B cell (primary cell): ENCODE results near the gene LRRC15. TPM values are rescaled to one million over a fixed set of nuclear protein-coding genes. Genes with fewer than 3 reads are reported as not detected.

ENCODE experiments used
- ATAC-seq: fragments of 200-7000 bp; cut with Tn5 transposase; one replicate; pipeline ENCODE4 v1.10.0; 2021; ENCODE audit warnings: low read depth, mild to moderate bottlenecking, moderate number of reproducible peaks, moderate library complexity
- CTCF ChIA-PET: fragments of 350-600 bp; sonication (Branson Sonifier 250); formaldehyde crosslinking; loops from one replicate; lab custom pipeline; 2021; ENCODE audit warnings: antibody characterized with exemption, inconsistent platforms; lab: Charles Lee
- POLR2A ChIA-PET: fragments of 350-600 bp; sonication (Branson Sonifier 250); formaldehyde crosslinking; loops from one replicate; lab custom pipeline; 2021; ENCODE audit warnings: antibody characterized with exemption; lab: Charles Lee
- DNase-seq: peaks from one replicate; pipeline ENCODE4 v3.0.0; 2013
- H2AFZ ChIP-seq: 2 replicates; pipeline ENCODE4 v1.6.1; 2012; ENCODE audit warnings: mild to moderate bottlenecking, low read depth, low read length; ENCODE audit not compliant: insufficient read depth, poor library complexity, severe bottlenecking
- H3K27ac ChIP-seq, 2 donors: 1 replicate in 1 of 2; 2 replicates in 1 of 2; pipeline ENCODE4 v1.5.1; 2012 to 2013; ENCODE audit warnings: low read length in 2 of 2, mild to moderate bottlenecking in 2 of 2, moderate library complexity in 1 of 2
- H3K27me3 ChIP-seq, 4 experiments: fragments of 200-600 bp in 1 of 4; sonication (generic) in 1 of 4; replicated peaks in 1 of 4; 1 replicate in 2 of 4; 2 replicates in 2 of 4; pipeline versions ENCODE4 v1.6.1 to v1.7.0; 2013 to 2016; ENCODE audit warnings: low read length in 3 of 4, mild to moderate bottlenecking in 2 of 4, mixed read lengths in 1 of 4, moderate library complexity in 1 of 4; ENCODE audit not compliant: insufficient read depth in 4 of 4, control insufficient read depth in 3 of 4; ENCODE audit errors: control extremely low read depth in 1 of 4
- H3K36me3 ChIP-seq, 2 experiments: replicated peaks in 1 of 2; 1 replicate in 1 of 2; 2 replicates in 1 of 2; pipeline versions ENCODE4 v1.6.1 to v1.7.1; 2013; ENCODE audit warnings: low read length in 1 of 2; ENCODE audit not compliant: insufficient read depth in 2 of 2, control insufficient read depth in 1 of 2; ENCODE audit errors: control extremely low read depth in 1 of 2, extremely low read depth in 1 of 2
- H3K4me1 ChIP-seq, 2 donors: fragments of 200-600 bp in 1 of 2; sonication (generic) in 1 of 2; 1 replicate in 1 of 2; 2 replicates in 1 of 2; pipeline versions ENCODE4 v1.5.1 to v1.6.1; 2013 to 2017; ENCODE audit warnings: low read length in 2 of 2; ENCODE audit not compliant: control insufficient read depth in 2 of 2, insufficient read depth in 2 of 2
- H3K4me2 ChIP-seq: replicated peaks from 2 replicates; pipeline ENCODE3; 2012; ENCODE audit warnings: mild to moderate bottlenecking, low read depth, low read length; ENCODE audit not compliant: poor library complexity, severe bottlenecking
- H3K4me3 ChIP-seq, 5 experiments: fragments of 200-600 bp in 1 of 5; sonication (generic) in 1 of 5; 1 replicate in 3 of 5; 2 replicates in 2 of 5; pipeline versions ENCODE4 v1.5.1 to v1.7.0; 2011 to 2016; ENCODE audit warnings: low read length in 4 of 5, mild to moderate bottlenecking in 4 of 5, low read depth in 2 of 5, control low read depth in 1 of 5, moderate library complexity in 1 of 5; ENCODE audit not compliant: insufficient read depth in 1 of 5; ENCODE audit errors: control extremely low read depth in 1 of 5, extremely low read depth in 1 of 5
- H3K79me2 ChIP-seq: fragments of 200-600 bp; sonication (generic); one replicate; pipeline ENCODE4 v1.6.0; 2016; ENCODE audit warnings: low read length; ENCODE audit not compliant: control insufficient read depth, insufficient read depth
- H3K9ac ChIP-seq: fragments of 200-600 bp; sonication (generic); 2 replicates; pipeline ENCODE4 v1.6.1; 2017; ENCODE audit warnings: mild to moderate bottlenecking, low read length, moderate library complexity
- H3K9me3 ChIP-seq, 3 donors: one replicate each; pipeline versions ENCODE4 v1.6.1 to v1.7.1; 2013; ENCODE audit warnings: low read length in 2 of 3; ENCODE audit not compliant: control insufficient read depth in 2 of 3, insufficient read depth in 1 of 3; ENCODE audit errors: control extremely low read depth in 1 of 3
- H4K20me1 ChIP-seq: 2 replicates; pipeline ENCODE4 v1.6.0; 2012; ENCODE audit warnings: mild to moderate bottlenecking, low read length; ENCODE audit not compliant: insufficient read depth, control insufficient read depth, poor library complexity, severe bottlenecking
- H3K27ac Mint-ChIP-seq: one replicate; pipeline ENCODE4 v1.8.0; 2021; ENCODE audit warnings: mixed read lengths
- H3K27me3 Mint-ChIP-seq: one replicate; pipeline ENCODE4 v1.8.0; 2021; ENCODE audit warnings: mixed read lengths
- H3K4me1 Mint-ChIP-seq: one replicate; pipeline ENCODE4 v1.8.0; 2021; ENCODE audit warnings: mixed read lengths
- H3K4me3 Mint-ChIP-seq: one replicate; pipeline ENCODE4 v1.8.0; 2021; ENCODE audit warnings: mixed read lengths
- H3K9me3 Mint-ChIP-seq: one replicate; pipeline ENCODE4 v1.8.0; 2022; ENCODE audit warnings: mixed read lengths; ENCODE audit not compliant: insufficient read depth
- CTCF ChIP-seq: fragments of 200-600 bp; IDR thresholded peaks from one replicate; pipeline ENCODE4 v1.8.0; 2022; ENCODE audit warnings: antibody characterized with exemption, mild to moderate bottlenecking
- EZH2 ChIP-seq: IDR thresholded peaks from 2 replicates; pipeline ENCODE4 v1.6.1; 2012; ENCODE audit warnings: borderline replicate concordance, low read depth, mild to moderate bottlenecking, moderate library complexity, low read length; ENCODE audit not compliant: insufficient read depth, poor library complexity, severe bottlenecking
- WGBS: methylation state at CpG from one replicate; pipeline ENCODE4 v1.1.5; 2013; ENCODE audit warnings: missing lambda C conversion rate; ENCODE audit not compliant: insufficient coverage; 5-methylcytosine and 5-hydroxymethylcytosine counted together
- intact Hi-C: fragments of 100-400 bp; cut with micrococcal nuclease; formaldehyde crosslinking; loops from one replicate; pipeline ENCODE4 v1.10.0; 2022
- polyA plus RNA-seq: library from polyadenylated mRNA; depleted of rRNA; stranded (reverse); fragments of >200 nt; gene quantifications from 2 replicates; pipeline ENCODE4 v1.2.3, GENCODE V29; 2012
- total RNA-seq, 2 donors: library from RNA; stranded (reverse); fragments of 120-200 nt in 1 of 2; gene quantifications; 1 replicate in 1 of 2; 2 replicates in 1 of 2; pipeline versions ENCODE4 v1.2.3 to v1.2.4, GENCODE V29; 2013 to 2022

The LRRC15 gene
- total and polyA plus RNA-seq, 2 donors (not counting 1 experiment from before 2014, with no cell fraction given), result not detected

GRCh38 chr3:194342861-194343560, 26.5 kb downstream of the LRRC15 start:
- no peak overlapping the region for H2AFZ ChIP-seq
- no peak for ATAC-seq
- WGBS, result 62% methylated on average over 4 of the region's 9 CpGs
- H3K4me3 ChIP-seq, result no peak overlapping the region
- intact Hi-C loops, result loop anchor here (5.0 kb wide), 1 partner anchor 1876 kb away; no protein-coding TSS in a partner anchor
- H3K79me2 ChIP-seq, result no peaks in the 10 kb centered on the region
- peaks cover 8% of the 10 kb centered on the region for H3K4me1 Mint-ChIP-seq
- no peak overlapping the region for H3K9ac ChIP-seq
- no peak overlapping the region for H3K4me3 Mint-ChIP-seq
- no peaks in the 10 kb centered on the region for H3K9me3 ChIP-seq
- TF ChIP-seq EZH2 (no peak), CTCF (no peak)
- DNase-seq, result no peak
- peaks cover 22% of the 10 kb centered on the region for H3K27me3 Mint-ChIP-seq
- H3K27ac Mint-ChIP-seq, result no peak overlapping the region
- no peak overlapping the region for H3K4me2 ChIP-seq
- H3K4me1 ChIP-seq, result peaks cover 0 to 3% of the 10 kb centered on the region in 2 donors
- ChIA-PET CTCF (interaction anchor here (0.6 to 6.7 kb wide), 24 partner anchors 8 to 1168 kb away, joined by 3 to 112 read pairs (median 5); no protein-coding TSS in a partner anchor), POLR2A (no interaction called here)
- H3K36me3 ChIP-seq, result no peaks in the 10 kb centered on the region
- H3K9me3 Mint-ChIP-seq, result no peaks in the 10 kb centered on the region
- H3K27ac ChIP-seq, result no peak overlapping the region
- no peaks in the 10 kb centered on the region for H4K20me1 ChIP-seq
- H3K27me3 ChIP-seq, result peaks cover 0 to 17% (median 0%) of the 10 kb centered on the region in 4 experiments

- Histone ChIP-seq H4K20me1 (no peaks in the 10 kb centered on the region), H2AFZ (no peak overlapping the region), H3K27me3 (peaks cover 0 to 17% (median 0%) of the 10 kb centered on the region in 4 experiments), H3K4me3 (no peak overlapping the region), H3K36me3 (no peaks in the 10 kb centered on the region), H3K9ac (no peak overlapping the region), H3K4me2 (no peak overlapping the region), H3K4me1 (peaks cover 0 to 3% of the 10 kb centered on the region in 2 donors), H3K79me2 (no peaks in the 10 kb centered on the region), H3K9me3 (no peaks in the 10 kb centered on the region), H3K27ac (no peak overlapping the region)
- Mint-ChIP-seq H3K4me3 (no peak overlapping the region), H3K9me3 (no peaks in the 10 kb centered on the region), H3K4me1 (peaks cover 8% of the 10 kb centered on the region), H3K27ac (no peak overlapping the region), H3K27me3 (peaks cover 32% of the 10 kb centered on the region)
- ChIA-PET POLR2A (no interaction called here), CTCF (interaction anchor here (1.3 to 6.7 kb wide), 7 partner anchors 6 to 924 kb away, joined by 3 to 112 read pairs (median 6); no protein-coding TSS in a partner anchor)
- ATAC-seq (no peak), DNase-seq (no peak)
- intact Hi-C loops, result loop anchor here (5.0 kb wide), 1 partner anchor 1874 kb away; no protein-coding TSS in a partner anchor
- no peak for TF ChIP-seq EZH2
- TF ChIP-seq CTCF, result no peak
- 92% methylated on average over 23 of the region's 24 CpGs for WGBS
Measured at GRCh38 chr3:194340757-194341400, 28.7 kb downstream of the LRRC15 start.
